Mesenchymal stem cell (in vitro differentiated cells and primary cell): ENCODE results near the gene LSM10.
A peak's percentile ranks its signal among the peaks of the same experiment; 100 is the strongest.

ENCODE experiments used
- DNase-seq: peaks from one replicate; pipeline ENCODE4 v3.0.0-alpha.2; 2013
- H2AFZ ChIP-seq: one replicate; pipeline ENCODE4 v1.6.1; 2013; ENCODE audit warnings: low read depth, mild to moderate bottlenecking, control low read depth, inconsistent platforms, low read length, moderate library complexity
- H2AK5ac ChIP-seq: 2 replicates; pipeline ENCODE4 v1.6.1; 2013; ENCODE audit warnings: low read length, moderate library complexity, mild to moderate bottlenecking, inconsistent platforms; ENCODE audit not compliant: severe bottlenecking
- H2BK120ac ChIP-seq: one replicate; pipeline ENCODE4 v1.6.1; 2013; ENCODE audit warnings: low read depth, mild to moderate bottlenecking, inconsistent platforms, low read length, moderate library complexity
- H2BK12ac ChIP-seq, 2 experiments: one replicate each; pipeline ENCODE4 v1.6.1; 2013; ENCODE audit warnings: inconsistent platforms in 2 of 2, low read length in 2 of 2, mild to moderate bottlenecking in 2 of 2, moderate library complexity in 2 of 2, control low read depth in 1 of 2
- H2BK15ac ChIP-seq: one replicate; pipeline ENCODE4 v1.6.1; 2013; ENCODE audit warnings: mild to moderate bottlenecking, low read depth, inconsistent platforms; ENCODE audit not compliant: poor library complexity, severe bottlenecking
- H2BK5ac ChIP-seq: 2 replicates; pipeline ENCODE4 v1.6.1; 2013; ENCODE audit warnings: low read depth, mild to moderate bottlenecking, low read length, control low read depth, inconsistent platforms; ENCODE audit not compliant: poor library complexity, severe bottlenecking
- H3K14ac ChIP-seq, 2 experiments: one replicate each; pipeline ENCODE4 v1.6.1; 2013; ENCODE audit warnings: inconsistent platforms in 2 of 2, low read length in 2 of 2, control low read depth in 1 of 2, mild to moderate bottlenecking in 1 of 2, moderate library complexity in 1 of 2
- H3K18ac ChIP-seq, 2 experiments: one replicate each; pipeline ENCODE4 v1.6.1; 2013; ENCODE audit warnings: inconsistent platforms in 2 of 2, low read length in 2 of 2, control low read depth in 1 of 2, low read depth in 1 of 2, mild to moderate bottlenecking in 1 of 2
- H3K23ac ChIP-seq, 2 experiments: one replicate each; pipeline ENCODE4 v1.6.1; 2013; ENCODE audit warnings: inconsistent platforms in 2 of 2, low read length in 2 of 2, mild to moderate bottlenecking in 2 of 2, moderate library complexity in 2 of 2, control low read depth in 1 of 2
- H3K27ac ChIP-seq: 2 replicates; pipeline ENCODE4 v1.5.1; 2013; ENCODE audit warnings: mild to moderate bottlenecking, moderate library complexity, low read length, control low read depth, inconsistent platforms; ENCODE audit not compliant: poor library complexity, severe bottlenecking
- H3K27me3 ChIP-seq, 2 experiments: 2 replicates each; pipeline versions ENCODE4 v1.6.1 to v1.7.0; 2013; ENCODE audit warnings: low read length in 2 of 2, mild to moderate bottlenecking in 2 of 2, moderate library complexity in 2 of 2, control low read depth in 1 of 2, inconsistent platforms in 1 of 2; ENCODE audit not compliant: control insufficient read depth in 1 of 2, insufficient read depth in 1 of 2
- H3K36me3 ChIP-seq, 2 experiments: 2 replicates each; pipeline versions ENCODE4 v1.6.1 to v1.7.0; 2013; ENCODE audit warnings: low read length in 2 of 2, control low read depth in 1 of 2, inconsistent platforms in 1 of 2, low read depth in 1 of 2, mild to moderate bottlenecking in 1 of 2; ENCODE audit not compliant: insufficient read depth in 2 of 2, control insufficient read depth in 1 of 2
- H3K4ac ChIP-seq, 2 experiments: one replicate each; pipeline ENCODE4 v1.6.1; 2013; ENCODE audit warnings: inconsistent platforms in 2 of 2, low read length in 2 of 2, mild to moderate bottlenecking in 2 of 2, moderate library complexity in 2 of 2, control low read depth in 1 of 2, low read depth in 1 of 2
- H3K4me1 ChIP-seq: 2 replicates; pipeline ENCODE4 v1.6.1; 2013; ENCODE audit warnings: low read depth, low read length, control low read depth; ENCODE audit not compliant: control insufficient read depth, insufficient read depth
- H3K4me2 ChIP-seq: 2 replicates; pipeline ENCODE4 v1.6.1; 2013; ENCODE audit warnings: low read length, mild to moderate bottlenecking, inconsistent platforms; ENCODE audit not compliant: poor library complexity, severe bottlenecking
- H3K4me3 ChIP-seq, 2 experiments: 2 replicates each; pipeline versions ENCODE4 v1.5.1 to v1.7.0; 2013; ENCODE audit warnings: low read length in 2 of 2, mild to moderate bottlenecking in 2 of 2, control low read depth in 1 of 2, low read depth in 1 of 2; ENCODE audit not compliant: insufficient read depth in 1 of 2
- H3K79me1 ChIP-seq: replicated peaks from 2 replicates; pipeline ENCODE4 v1.6.1; 2013; ENCODE audit warnings: mild to moderate bottlenecking, control low read depth, low read length, inconsistent platforms; ENCODE audit not compliant: poor library complexity, severe bottlenecking
- H3K9ac ChIP-seq: 2 replicates; pipeline ENCODE4 v1.7.0; 2013; ENCODE audit warnings: mild to moderate bottlenecking, low read length, moderate library complexity
- H3K9me3 ChIP-seq: 2 replicates; pipeline ENCODE4 v1.7.0; 2013; ENCODE audit warnings: mild to moderate bottlenecking, low read length; ENCODE audit not compliant: control insufficient read depth
- H4K8ac ChIP-seq: one replicate; pipeline ENCODE4 v1.6.1; 2013; ENCODE audit warnings: inconsistent platforms, mild to moderate bottlenecking, low read length, moderate library complexity
- H4K91ac ChIP-seq: one replicate; pipeline ENCODE4 v1.6.1; 2013; ENCODE audit warnings: mild to moderate bottlenecking, low read length, inconsistent platforms
- WGBS: methylation state at CpG from one replicate; pipeline ENCODE4 v1.1.7; 2013; ENCODE audit warnings: mixed read lengths; 5-methylcytosine and 5-hydroxymethylcytosine counted together

Gene LSM10

DNA sequence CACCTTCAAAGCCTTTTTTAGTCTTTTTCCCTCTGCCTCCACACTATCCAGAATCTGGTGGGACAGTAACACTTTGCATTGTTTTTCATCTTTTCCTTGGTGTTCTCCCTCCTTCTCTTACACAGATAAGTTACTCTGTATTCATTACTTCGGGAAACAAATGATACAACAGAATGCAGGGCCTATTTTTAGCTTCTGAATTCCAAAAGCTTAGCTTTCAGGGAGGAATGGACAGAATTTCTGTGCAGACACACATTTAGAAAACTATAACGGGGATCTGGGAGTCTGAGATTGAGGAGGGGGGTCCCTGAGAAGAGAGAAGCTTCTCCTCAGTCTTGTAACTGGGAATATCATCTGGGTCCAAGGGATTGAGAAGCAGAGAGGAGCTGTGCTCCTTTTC, 8.4 kb downstream of the LSM10 start:
- Histone ChIP-seq H3K4me2 (no peak overlapping the region), H3K23ac (no peak overlapping the region), H2BK12ac (no peak overlapping the region), H4K8ac (peak overlapping the region; percentile 14), H3K36me3 (peaks cover 40 to 47% of the 10 kb centered on the region in 2 experiments), H3K18ac (no peak overlapping the region), H3K79me1 (peaks cover 27% of the 10 kb centered on the region), H3K27ac (no peak overlapping the region), H2AFZ (no peak overlapping the region), H3K14ac (no peak overlapping the region), H3K27me3 (no peaks in the 10 kb centered on the region), H4K91ac (no peak overlapping the region), H3K9me3 (no peaks in the 10 kb centered on the region), H2AK5ac (peak overlapping the region; percentile 17), H2BK15ac (no peak overlapping the region), H2BK120ac (no peak overlapping the region), H3K4ac (no peak overlapping the region), H3K9ac (peak overlapping the region; percentile 31), H2BK5ac (no peak overlapping the region), H3K4me3 (no peak overlapping the region), H3K4me1 (peaks cover 10% of the 10 kb centered on the region)
- 95% methylated on average over 2 of the region's 2 CpGs for WGBS
- no peak for DNase-seq

DNA sequence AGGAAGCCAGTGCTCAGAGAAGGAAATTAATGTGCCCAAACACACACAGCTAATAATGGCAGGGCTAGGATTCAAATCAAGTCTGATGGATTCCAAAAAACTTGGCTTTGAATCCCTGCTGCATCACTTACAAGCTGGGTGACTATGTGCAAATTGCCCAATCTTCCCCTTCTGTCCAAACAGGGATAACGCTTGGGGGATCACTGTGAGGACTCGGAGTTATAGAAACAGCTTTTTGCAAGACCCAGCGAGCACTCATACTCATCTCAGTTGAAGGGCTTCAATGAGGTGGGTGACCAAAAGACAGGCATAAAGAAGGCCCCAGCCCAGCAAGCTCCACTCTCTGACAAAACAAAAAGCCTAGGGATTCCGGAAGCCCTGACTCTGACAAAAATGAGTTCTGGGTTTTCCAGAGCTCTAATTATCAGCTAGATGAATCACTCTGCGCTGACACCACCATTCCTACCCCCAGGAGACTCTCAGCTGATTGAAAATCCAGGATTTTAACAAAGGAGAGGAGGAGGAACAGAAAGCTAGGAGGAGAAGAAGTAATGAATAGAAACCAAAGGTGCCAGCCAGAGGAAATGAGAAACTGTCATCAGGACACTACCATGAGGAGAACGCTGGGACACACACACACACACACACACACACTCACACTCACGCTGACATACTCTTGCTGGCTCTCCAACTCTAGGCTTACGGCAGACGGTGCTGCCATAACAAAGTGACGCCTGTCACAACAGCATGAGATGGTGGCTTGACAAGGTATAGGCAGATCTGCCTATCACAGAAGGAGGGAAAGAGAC, 10.4 kb downstream of the LSM10 start:
- H3K9ac ChIP-seq, result peak overlapping the region; percentile 99
- H2BK5ac ChIP-seq, result peak overlapping the region; percentile 3
- H3K9me3 ChIP-seq, result no peaks in the 10 kb centered on the region
- 28% methylated on average over 9 of the region's 10 CpGs for WGBS
- peak overlapping the region; percentile 75 for H2BK120ac ChIP-seq
- DNase-seq, result peak; percentile 95
- peak overlapping the region; percentile 60 for H3K4me2 ChIP-seq
- peak overlapping the region; percentile 95 for H2AK5ac ChIP-seq
- peak overlapping the region; percentile 98 for H4K91ac ChIP-seq
- H4K8ac ChIP-seq, result peak overlapping the region; percentile 92
- H3K18ac ChIP-seq, result peak overlapping the region; percentile 95
- peak overlapping the region in 1 of 2 experiments; percentile 68 for H3K4me3 ChIP-seq
- H3K14ac ChIP-seq, result peak overlapping the region in 1 of 2 experiments; percentile 45
- no peak overlapping the region for H2AFZ ChIP-seq
- peak overlapping the region; percentile 88 for H2BK15ac ChIP-seq
- no peaks in the 10 kb centered on the region for H3K27me3 ChIP-seq
- peak overlapping the region; percentile 95 to 99 for H2BK12ac ChIP-seq
- H3K23ac ChIP-seq, result no peak overlapping the region
- H3K79me1 ChIP-seq, result peaks cover 14% of the 10 kb centered on the region
- H3K27ac ChIP-seq, result peak overlapping the region; percentile 100
- peaks cover 24 to 28% of the 10 kb centered on the region in 2 experiments for H3K36me3 ChIP-seq
- peaks cover 15% of the 10 kb centered on the region for H3K4me1 ChIP-seq
- H3K4ac ChIP-seq, result peak overlapping the region; percentile 78 to 83

DNA sequence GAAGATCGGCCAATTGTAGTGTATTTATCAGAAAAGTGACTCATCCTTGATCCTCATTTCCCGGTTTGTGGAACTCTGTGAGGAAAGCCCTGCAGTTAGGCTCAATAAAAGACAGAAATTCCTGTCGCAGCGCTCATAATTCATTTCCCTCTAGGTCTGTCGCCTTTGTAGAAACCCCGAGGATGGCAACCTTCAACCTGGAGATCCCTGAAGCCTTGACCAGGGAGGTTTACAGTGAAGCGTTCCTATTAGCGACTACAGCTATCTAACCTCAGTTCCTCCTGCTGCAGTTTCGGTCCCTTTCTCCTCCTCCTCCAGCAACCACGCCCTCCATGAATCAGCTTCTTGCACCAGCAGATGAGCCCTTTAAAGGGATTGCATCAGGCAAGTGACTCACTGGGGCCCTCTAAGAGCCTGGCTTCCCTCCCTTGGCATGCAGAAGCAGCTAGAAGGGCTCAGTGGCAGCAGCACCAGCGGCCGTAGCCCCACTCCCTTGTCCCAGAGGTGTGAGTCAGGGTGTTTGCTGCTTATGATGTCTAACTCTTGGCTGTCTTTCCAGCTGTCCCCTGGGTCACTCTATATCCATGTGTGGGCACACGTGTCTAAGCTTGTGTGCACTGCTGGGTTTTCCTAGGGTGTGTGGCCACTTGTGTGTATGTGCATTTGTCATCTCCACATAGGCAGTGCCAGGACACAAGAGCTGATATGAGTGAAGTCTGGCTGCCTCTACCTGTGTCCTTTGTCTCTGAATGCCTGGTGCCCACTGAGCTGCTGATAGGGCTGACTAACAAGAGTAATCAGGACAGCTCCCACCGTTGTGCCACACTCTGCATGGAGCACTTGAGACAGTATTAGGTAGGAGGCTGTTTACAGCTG, 11.2 kb downstream of the LSM10 start:
- Histone ChIP-seq H3K4me3 (peak overlapping the region in 1 of 2 experiments; percentile 81), H3K14ac (peak overlapping the region in 1 of 2 experiments; percentile 13), H3K4ac (peak overlapping the region; percentile 83 to 96), H4K91ac (peak overlapping the region; percentile 98), H4K8ac (peak overlapping the region; percentile 92), H3K18ac (peak overlapping the region; percentile 95), H3K36me3 (peaks cover 16 to 21% of the 10 kb centered on the region in 2 experiments), H3K4me1 (peaks cover 15% of the 10 kb centered on the region), H3K27me3 (no peaks in the 10 kb centered on the region), H3K23ac (no peak overlapping the region), H2BK120ac (peak overlapping the region; percentile 9), H2AK5ac (peak overlapping the region; percentile 95), H2BK15ac (peak overlapping the region; percentile 88), H3K4me2 (peak overlapping the region; percentile 60), H2BK5ac (peak overlapping the region; percentile 92), H3K9me3 (no peaks in the 10 kb centered on the region), H3K9ac (peak overlapping the region; percentile 99), H3K27ac (peak overlapping the region; percentile 100), H3K79me1 (peaks cover 9% of the 10 kb centered on the region), H2AFZ (no peak overlapping the region), H2BK12ac (peak overlapping the region; percentile 95 to 99)
- whole genome bisulfite sequencing, result under 1% methylated on average over 14 of the region's 14 CpGs
- peak; percentile 100 for DNase-seq
